Mucosa of stomach (tissue), 1 donor: ENCODE measurements around the gene TSPEAR.
"Not testable (repeated sequence)": the region's sequence is repeated elsewhere in the genome, so short reads cannot be mapped to it uniquely, and the experiment has no call there.

Experiments
- H3K27me3 ChIP-seq: one replicate; pipeline ENCODE4 v1.7.0; 2013; ENCODE audit warnings: mild to moderate bottlenecking, low read length; ENCODE audit not compliant: control insufficient read depth, insufficient read depth
- H3K36me3 ChIP-seq: one replicate; pipeline ENCODE4 v1.7.0; 2013; ENCODE audit warnings: low read length; ENCODE audit not compliant: control insufficient read depth, insufficient read depth
- H3K4me1 ChIP-seq: one replicate; pipeline ENCODE4 v1.7.0; 2013; ENCODE audit warnings: mild to moderate bottlenecking, low read length; ENCODE audit not compliant: control insufficient read depth, insufficient read depth
- H3K4me3 ChIP-seq: one replicate; pipeline ENCODE4 v1.7.0; 2013; ENCODE audit warnings: low read length
- H3K9ac ChIP-seq: one replicate; pipeline ENCODE4 v1.7.0; 2013; ENCODE audit warnings: mild to moderate bottlenecking, low read length, moderate library complexity
- H3K9me3 ChIP-seq: one replicate; pipeline ENCODE4 v1.7.0; 2013; ENCODE audit warnings: mild to moderate bottlenecking, low read length, moderate library complexity; ENCODE audit not compliant: control insufficient read depth
- donor health status: Pancreatic carcinoma.

Gene TSPEAR

GRCh38 chr21:44595524-44595923 is 115.8 kb downstream of the TSPEAR start:
- H3K27me3 ChIP-seq, result peaks cover 11% of the 10 kb centered on the region
- H3K4me1 ChIP-seq, result no peaks in the 10 kb centered on the region
- no peak overlapping the region for H3K4me3 ChIP-seq
- H3K9ac ChIP-seq, result no peak overlapping the region
- no peaks in the 10 kb centered on the region for H3K36me3 ChIP-seq
- no peaks in the 10 kb centered on the region for H3K9me3 ChIP-seq

GRCh38 chr21:44594406-44594916 is 116.9 kb downstream of the TSPEAR start:
- H3K4me1 ChIP-seq, result no peaks in the 10 kb centered on the region

DNA sequence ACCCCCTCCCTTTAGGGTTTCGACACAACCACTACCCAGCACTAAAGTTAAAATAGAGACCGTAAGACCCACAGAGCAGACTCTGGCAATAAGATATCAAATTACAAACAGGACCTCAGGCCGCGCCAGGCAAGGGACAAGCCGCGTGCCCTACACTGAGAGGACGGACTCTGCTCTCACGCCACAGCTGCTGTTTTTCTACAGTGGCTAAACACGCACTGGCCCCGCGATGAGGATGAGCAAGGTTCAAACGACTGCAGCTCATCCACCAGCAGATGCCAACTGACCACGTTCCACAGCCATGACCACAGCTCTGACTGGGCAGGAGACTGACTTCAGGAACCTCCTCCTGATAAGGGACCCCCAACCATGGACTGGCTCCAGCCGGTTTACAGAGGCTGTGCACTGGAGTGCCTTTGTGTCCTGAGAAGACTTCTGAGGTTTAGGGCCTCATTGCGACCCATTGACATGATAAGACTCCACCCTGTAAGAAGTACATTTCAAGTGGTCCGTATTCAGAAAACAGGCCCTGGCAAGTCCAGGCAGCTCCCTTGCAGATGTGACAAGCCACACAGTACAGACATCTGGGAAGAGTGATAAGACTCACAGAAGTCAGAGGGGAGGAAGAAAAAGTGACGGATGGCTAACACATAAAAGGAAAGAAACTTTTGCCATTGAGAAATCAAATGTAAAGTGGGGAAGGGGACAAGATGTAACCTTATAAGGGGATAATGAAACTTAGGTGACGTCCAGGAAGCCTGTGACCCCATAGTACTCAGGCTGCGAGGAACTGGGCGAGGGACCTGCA is 117.6 kb downstream of the TSPEAR start:
- Histone ChIP-seq H3K4me1 (no peaks in the 10 kb centered on the region), H3K36me3 (no peaks in the 10 kb centered on the region), H3K9me3 (no peaks in the 10 kb centered on the region), H3K9ac (no peak overlapping the region), H3K27me3 (peaks cover 11% of the 10 kb centered on the region), H3K4me3 (no peak overlapping the region)

More at GRCh38 chr21:44594406-44594916, 116.9 kb downstream of the TSPEAR start:
- Histone ChIP-seq H3K27me3 (peaks cover 11% of the 10 kb centered on the region), H3K9ac (no peak overlapping the region), H3K9me3 (no peaks in the 10 kb centered on the region), H3K36me3 (no peaks in the 10 kb centered on the region), H3K4me3 (no peak overlapping the region)

- Histone ChIP-seq H3K27me3 (peaks cover 11% of the 10 kb centered on the region), H3K9ac (no peak within 1 kb of the TSS), H3K36me3 (no peaks in the 10 kb centered on the region), H3K4me1 (no peaks in the 10 kb centered on the region), H3K9me3 (no peaks in the 10 kb centered on the region), H3K4me3 (no peak within 1 kb of the TSS)
These were observed 118.7 kb downstream of the TSPEAR start, which contains the start of gene KRTAP10-6 for GRCh38 chr21:44592446-44593311. TSS of gene KRTAP10-6 (minus strand) at chr21:44592505. CDS start at chr21:44592484, 21 bp downstream.

GRCh38 chr21:44591801-44592130 is 119.6 kb downstream of the TSPEAR start:
- H3K4me3 ChIP-seq, H3K9ac ChIP-seq, H3K9me3 ChIP-seq, H3K4me1 ChIP-seq, H3K36me3 ChIP-seq: not testable (repeated sequence)
- H3K27me3 ChIP-seq, result peaks cover 11% of the 10 kb centered on the region

DNA sequence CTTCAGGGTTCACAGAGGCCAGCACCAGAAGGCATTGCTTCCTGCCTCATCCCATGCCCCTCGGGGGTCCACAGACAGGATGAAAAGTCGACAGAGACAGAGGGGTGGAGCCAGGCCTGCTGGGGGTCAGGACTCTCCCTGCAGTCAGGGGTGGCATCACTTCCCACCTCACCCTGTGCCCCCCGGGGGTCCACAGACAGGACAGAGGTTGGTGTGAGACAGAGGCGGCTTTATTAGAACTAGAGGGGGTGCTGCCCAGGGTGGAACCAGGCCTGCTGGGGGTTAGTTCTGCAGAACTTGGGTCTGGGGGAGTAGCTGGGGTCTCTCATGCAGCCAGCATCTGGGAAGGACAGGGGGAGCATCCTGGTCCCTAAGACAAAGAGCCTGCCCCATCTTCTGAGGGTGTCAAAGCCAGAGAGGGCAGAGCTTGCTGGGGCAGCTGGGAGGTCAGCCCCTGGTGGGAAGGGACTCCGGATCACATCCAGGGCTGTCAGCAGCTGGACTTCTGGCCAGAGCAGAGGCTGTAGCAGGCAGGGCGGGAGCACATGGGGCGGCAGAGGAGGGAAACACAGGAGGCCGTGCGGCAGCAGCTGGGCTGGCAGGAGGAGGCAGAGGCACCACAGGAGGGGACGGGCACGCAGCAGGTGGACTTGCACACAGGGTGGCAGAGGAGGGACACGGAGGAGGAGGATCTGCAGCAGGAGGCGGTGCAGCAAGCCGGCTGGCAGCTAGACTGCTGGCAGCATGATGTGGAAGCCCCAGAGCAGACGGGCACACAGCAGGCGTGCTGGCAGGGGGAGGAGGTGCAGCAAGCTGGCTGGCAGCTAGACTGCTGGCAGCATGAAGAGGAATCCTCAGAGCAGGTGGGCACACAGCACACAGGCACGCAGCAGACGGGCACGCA is 120.2 kb downstream of the TSPEAR start:
- peaks cover 11% of the 10 kb centered on the region for H3K27me3 ChIP-seq
- not testable (repeated sequence) for H3K36me3 ChIP-seq, H3K9me3 ChIP-seq

GRCh38 chr21:44590311-44590721 is 121.1 kb downstream of the TSPEAR start:
- H3K36me3 ChIP-seq, result no peaks in the 10 kb centered on the region
- H3K27me3 ChIP-seq, result peaks cover 11% of the 10 kb centered on the region
- H3K9ac ChIP-seq, result no peak overlapping the region
- no peak overlapping the region for H3K4me3 ChIP-seq
- no peaks in the 10 kb centered on the region for H3K9me3 ChIP-seq
- H3K4me1 ChIP-seq, result no peaks in the 10 kb centered on the region

More for the DNA sequence above, 120.2 kb downstream of the TSPEAR start:
- not testable (repeated sequence) for H3K4me3 ChIP-seq, H3K9ac ChIP-seq, H3K4me1 ChIP-seq

DNA sequence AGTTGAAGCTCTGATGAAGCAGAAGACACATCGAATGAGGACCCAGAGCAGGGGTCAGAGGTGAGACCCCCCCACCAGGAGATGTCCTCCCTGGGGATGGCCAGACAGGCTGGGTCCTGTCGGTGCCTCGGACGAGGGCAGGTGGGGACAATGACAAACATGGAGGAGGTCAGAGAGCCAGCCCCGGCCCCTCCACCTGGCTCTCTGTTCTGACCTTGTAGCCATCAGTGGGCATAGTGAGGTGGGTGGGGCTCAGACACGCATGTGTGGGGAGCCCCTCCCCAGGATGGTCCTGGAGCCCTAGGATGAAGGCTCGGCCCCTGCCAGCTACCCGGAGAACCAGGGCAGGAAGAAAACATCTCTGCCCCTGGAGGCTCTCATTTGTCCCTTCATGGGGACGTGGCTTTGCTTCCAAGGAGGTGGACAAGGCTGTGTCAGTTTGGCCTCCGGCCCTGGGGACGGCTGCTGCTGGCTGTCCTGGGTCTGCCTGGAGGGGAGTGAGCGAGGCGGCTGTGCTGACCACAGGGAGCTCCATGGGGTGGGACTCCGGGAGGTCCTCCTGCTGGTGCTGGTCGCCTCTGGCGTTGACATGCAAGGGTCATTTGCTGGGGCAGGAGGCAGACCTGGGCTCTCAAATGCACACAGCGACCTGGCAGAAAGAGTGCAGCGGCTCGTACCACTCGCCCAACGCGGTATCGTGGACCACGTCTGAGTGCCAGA is 121.6 kb downstream of the TSPEAR start:
- Histone ChIP-seq H3K27me3 (peaks cover 11% of the 10 kb centered on the region), H3K4me1 (no peaks in the 10 kb centered on the region), H3K4me3 (no peak overlapping the region), H3K9me3 (no peaks in the 10 kb centered on the region), H3K9ac (no peak overlapping the region), H3K36me3 (no peaks in the 10 kb centered on the region)

DNA sequence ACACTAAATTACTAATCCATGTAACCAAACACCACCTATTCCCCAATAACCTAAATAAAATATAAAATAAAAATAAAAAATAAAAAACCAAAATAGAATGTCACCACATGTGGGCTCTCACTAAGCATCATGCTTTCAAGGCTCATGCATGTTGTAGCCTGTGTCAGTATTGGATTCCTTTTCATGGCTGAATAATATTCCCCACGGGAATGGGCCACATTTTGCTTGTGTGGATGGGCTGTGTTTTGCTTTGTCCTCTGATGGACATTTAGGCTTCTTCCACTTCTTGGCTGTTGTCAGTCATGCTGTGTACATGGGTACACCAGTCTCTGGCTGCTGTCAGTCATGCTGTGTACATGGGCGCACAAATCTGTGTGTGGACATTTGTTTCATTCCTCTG is 122.3 kb downstream of the TSPEAR start:
- Histone ChIP-seq H3K4me3 (no peak overlapping the region), H3K9me3 (no peaks in the 10 kb centered on the region), H3K4me1 (no peaks in the 10 kb centered on the region), H3K27me3 (peaks cover 11% of the 10 kb centered on the region), H3K36me3 (no peaks in the 10 kb centered on the region), H3K9ac (no peak overlapping the region)

DNA sequence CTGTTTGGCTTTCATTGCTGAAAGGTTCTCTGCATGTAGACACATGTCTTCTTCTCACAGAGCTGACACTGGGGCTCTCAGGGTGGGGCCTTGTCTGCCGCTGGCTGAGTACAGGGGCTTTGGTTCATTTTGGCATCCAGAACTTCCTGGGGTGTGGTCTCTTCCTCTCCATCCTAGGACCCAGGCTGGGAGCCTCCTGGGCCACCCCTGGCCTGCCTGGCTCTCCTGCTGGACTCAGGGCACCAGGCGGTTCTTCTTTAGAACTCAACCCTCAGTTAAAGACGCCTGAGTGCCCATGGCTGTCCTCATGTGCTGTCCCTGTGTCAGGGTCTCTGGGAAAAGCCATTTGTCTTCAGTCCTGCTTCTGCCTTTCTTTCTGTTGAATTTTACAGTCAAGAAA is 125.5 kb downstream of the TSPEAR start:
- no peak overlapping the region for H3K4me3 ChIP-seq
- no peaks in the 10 kb centered on the region for H3K4me1 ChIP-seq
- no peaks in the 10 kb centered on the region for H3K36me3 ChIP-seq
- H3K27me3 ChIP-seq, result no peaks in the 10 kb centered on the region
- no peaks in the 10 kb centered on the region for H3K9me3 ChIP-seq
- H3K9ac ChIP-seq, result no peak overlapping the region

DNA sequence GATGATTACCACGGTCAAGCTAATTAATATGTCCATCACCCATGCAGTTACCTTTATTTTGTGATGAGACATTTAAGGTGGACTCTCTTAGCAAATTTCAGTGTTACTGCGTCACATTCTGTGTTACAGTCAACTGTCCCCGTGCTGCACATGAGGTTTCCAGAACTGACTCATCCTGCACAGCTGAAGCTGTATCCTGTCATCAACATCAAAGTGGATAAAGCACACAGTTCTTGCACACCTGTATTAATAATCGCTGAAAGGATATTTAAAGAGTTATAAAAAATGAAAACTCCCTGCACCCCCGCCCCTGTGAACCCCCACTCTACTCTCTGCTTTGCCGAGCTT is 127.6 kb downstream of the TSPEAR start:
- H3K9ac ChIP-seq, result no peak overlapping the region
- no peaks in the 10 kb centered on the region for H3K9me3 ChIP-seq
- H3K4me1 ChIP-seq, result no peaks in the 10 kb centered on the region
- H3K4me3 ChIP-seq, result no peak overlapping the region
- no peaks in the 10 kb centered on the region for H3K36me3 ChIP-seq
- no peaks in the 10 kb centered on the region for H3K27me3 ChIP-seq
